ENCODE data around the gene BANP. TPM values are rescaled to one million over a fixed set of nuclear protein-coding genes. Genes with fewer than 3 reads are reported as not detected.
"Not testable (repeated sequence)": the region's sequence is repeated elsewhere in the genome, so short reads cannot be mapped to it uniquely, and the experiment has no call there.

The BANP gene
- total RNA-seq, 4 donors from 2014 or later, result 7.4 to 45.5 (median 20.3) TPM

DNA sequence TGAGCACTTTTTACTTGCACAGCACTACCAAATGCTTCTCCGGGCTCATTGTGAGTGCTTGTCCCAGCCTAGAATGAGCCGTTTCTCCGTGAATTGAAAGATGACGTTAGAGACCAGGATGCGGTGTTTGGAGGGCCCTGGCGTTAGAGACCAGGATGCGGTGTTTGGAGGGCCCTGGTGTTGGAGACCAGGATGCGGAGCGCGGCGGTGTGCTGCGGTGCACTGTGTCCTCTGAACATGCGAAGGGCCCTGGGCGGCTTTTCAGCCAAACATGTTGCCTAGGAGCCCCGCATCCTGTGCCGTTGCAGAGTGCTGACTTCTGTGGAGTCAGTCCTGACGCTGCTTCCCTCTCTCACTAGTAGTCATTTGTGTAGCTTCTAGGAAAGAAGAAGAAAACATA, 42.7 kb downstream of the BANP start:
- H3K27me3 ChIP-seq, result no peaks in the 10 kb centered on the region
- no peak overlapping the region for H3K27ac ChIP-seq
- DNase-seq, result no peak
- H3K4me1 ChIP-seq, result no peaks in the 10 kb centered on the region
- intact Hi-C loops (cut with DNase I; ENCODE audit: low total_unique reads), result no loop called here
- TF ChIP-seq POLR2A (IDR thresholded peaks at IDR 0.05), result no peak
- TF ChIP-seq, protein P1, sequence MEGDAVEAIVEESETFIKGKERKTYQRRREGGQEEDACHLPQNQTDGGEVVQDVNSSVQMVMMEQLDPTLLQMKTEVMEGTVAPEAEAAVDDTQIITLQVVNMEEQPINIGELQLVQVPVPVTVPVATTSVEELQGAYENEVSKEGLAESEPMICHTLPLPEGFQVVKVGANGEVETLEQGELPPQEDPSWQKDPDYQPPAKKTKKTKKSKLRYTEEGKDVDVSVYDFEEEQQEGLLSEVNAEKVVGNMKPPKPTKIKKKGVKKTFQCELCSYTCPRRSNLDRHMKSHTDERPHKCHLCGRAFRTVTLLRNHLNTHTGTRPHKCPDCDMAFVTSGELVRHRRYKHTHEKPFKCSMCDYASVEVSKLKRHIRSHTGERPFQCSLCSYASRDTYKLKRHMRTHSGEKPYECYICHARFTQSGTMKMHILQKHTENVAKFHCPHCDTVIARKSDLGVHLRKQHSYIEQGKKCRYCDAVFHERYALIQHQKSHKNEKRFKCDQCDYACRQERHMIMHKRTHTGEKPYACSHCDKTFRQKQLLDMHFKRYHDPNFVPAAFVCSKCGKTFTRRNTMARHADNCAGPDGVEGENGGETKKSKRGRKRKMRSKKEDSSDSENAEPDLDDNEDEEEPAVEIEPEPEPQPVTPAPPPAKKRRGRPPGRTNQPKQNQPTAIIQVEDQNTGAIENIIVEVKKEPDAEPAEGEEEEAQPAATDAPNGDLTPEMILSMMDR (IDR thresholded peaks at IDR 0.05), result no peak
- no peak overlapping the region for H3K4me3 ChIP-seq
- no peaks in the 10 kb centered on the region for H3K9me3 ChIP-seq
- H3K36me3 ChIP-seq, result no peaks in the 10 kb centered on the region

GRCh38 chr16:87995644-87996043, 44.4 kb downstream of the BANP start:
- intact Hi-C loops (cut with DNase I; ENCODE audit: low total_unique reads), result no loop called here
- TF ChIP-seq, protein P1 (IDR thresholded peaks at IDR 0.05), result no peak
- TF ChIP-seq POLR2A (IDR thresholded peaks at IDR 0.05), result no peak
- H3K27me3 ChIP-seq, result no peaks in the 10 kb centered on the region

GRCh38 chr16:87996962-87997880, 46.0 kb downstream of the BANP start:
- no peak overlapping the region for H3K4me3 ChIP-seq
- H3K27ac ChIP-seq, result no peak overlapping the region
- intact Hi-C loops (cut with DNase I; ENCODE audit: low total_unique reads), result no loop called here
- H3K36me3 ChIP-seq, result no peaks in the 10 kb centered on the region
- TF ChIP-seq POLR2A (IDR thresholded peaks at IDR 0.05), result no peak
- TF ChIP-seq, protein P1 (IDR thresholded peaks at IDR 0.05), result no peak
- H3K27me3 ChIP-seq, result no peaks in the 10 kb centered on the region
- no peak for DNase-seq
- H3K9me3 ChIP-seq, result no peaks in the 10 kb centered on the region
- H3K4me1 ChIP-seq, result no peaks in the 10 kb centered on the region

More at GRCh38 chr16:87995644-87996043, 44.4 kb downstream of the BANP start:
- H3K4me3 ChIP-seq, result no peak overlapping the region
- no peak for DNase-seq
- H3K27ac ChIP-seq, result no peak overlapping the region
- no peaks in the 10 kb centered on the region for H3K36me3 ChIP-seq
- H3K9me3 ChIP-seq, result no peaks in the 10 kb centered on the region
- no peaks in the 10 kb centered on the region for H3K4me1 ChIP-seq

- H3K9me3 ChIP-seq; H3K27me3 ChIP-seq; H3K4me3 ChIP-seq; H3K4me1 ChIP-seq; H3K27ac ChIP-seq; DNase-seq; H3K36me3 ChIP-seq; intact Hi-C loops (cut with DNase I; ENCODE audit: low total_unique reads): not testable (repeated sequence)
Measured at GRCh38 chr16:87998184-87998793, 47.1 kb downstream of the BANP start.

GRCh38 chr16:87998992-87999391, 47.8 kb downstream of the BANP start:
- not testable (repeated sequence) for DNase-seq

DNA sequence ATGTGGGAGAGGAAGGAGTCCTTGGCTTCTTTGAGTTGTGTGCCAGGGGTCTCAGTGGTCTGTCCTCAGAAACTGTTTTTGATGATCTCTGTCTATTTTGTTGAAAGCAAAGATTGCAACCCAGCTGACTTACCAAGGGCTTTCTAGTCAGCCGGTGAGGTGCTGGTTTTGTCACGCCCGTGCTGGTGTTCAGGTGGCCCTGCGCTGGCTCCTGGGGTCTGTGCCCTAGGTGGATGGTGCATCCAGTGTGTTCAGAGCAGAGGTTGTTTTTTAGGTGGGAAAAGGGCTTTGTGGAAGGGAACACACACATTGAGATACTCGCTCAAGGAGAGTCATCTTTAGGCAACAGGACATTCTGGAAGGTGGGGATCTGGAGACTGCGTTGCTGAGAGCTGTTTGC, 51.0 kb downstream of the BANP start:
- intact Hi-C loops (cut with DNase I; ENCODE audit: low total_unique reads), result no loop called here
- Histone ChIP-seq H3K27me3 (no peaks in the 10 kb centered on the region), H3K4me3 (no peak overlapping the region), H3K27ac (no peak overlapping the region), H3K9me3 (no peaks in the 10 kb centered on the region), H3K36me3 (no peaks in the 10 kb centered on the region), H3K4me1 (no peaks in the 10 kb centered on the region)
- TF ChIP-seq, protein P1 (IDR thresholded peaks at IDR 0.05), result no peak
- no peak for TF ChIP-seq POLR2A (IDR thresholded peaks at IDR 0.05)
- DNase-seq, result no peak

More at GRCh38 chr16:87998992-87999391, 47.8 kb downstream of the BANP start:
- H3K27me3 ChIP-seq; intact Hi-C loops (cut with DNase I; ENCODE audit: low total_unique reads); H3K9me3 ChIP-seq; H3K4me3 ChIP-seq; H3K4me1 ChIP-seq; H3K27ac ChIP-seq; H3K36me3 ChIP-seq: not testable (repeated sequence)
